ENCODE measurements around the gene PEX14.

GRCh38 chr1:10433790-10434189 is 41.0 kb upstream of the PEX14 start:
- TF ChIP-seq CTCF (IDR thresholded peaks at IDR 0.05 in 4 of 5, conservative IDR thresholded peaks at IDR 0.05 in 1 of 5) (no peak), POLR2A (IDR thresholded peaks at IDR 0.05) (no peak)
